ENCODE results near the gene DDOST.

The DDOST gene

DNA sequence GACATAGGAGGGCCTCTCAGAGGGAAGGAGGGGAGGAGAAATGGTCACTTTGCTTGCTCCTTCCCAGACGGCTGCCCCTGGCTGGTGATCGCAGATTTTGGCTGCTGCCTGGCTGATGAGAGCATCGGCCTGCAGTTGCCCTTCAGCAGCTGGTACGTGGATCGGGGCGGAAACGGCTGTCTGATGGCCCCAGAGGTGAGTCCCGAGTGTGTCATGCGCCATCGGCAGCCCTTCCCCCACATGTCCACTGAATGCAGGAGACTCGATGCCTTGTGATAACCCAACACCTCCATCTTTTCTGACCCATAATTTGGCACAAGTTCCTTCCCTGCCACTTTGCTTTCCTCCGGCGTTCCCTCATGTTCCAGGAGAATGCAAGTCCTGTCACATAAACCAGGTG lies 12.7 kb downstream of the DDOST start:
- H3K27ac ChIP-seq: no peak overlapping the region
- peaks cover 50% of the 10 kb centered on the region for H3K36me3 ChIP-seq
- no peaks in the 10 kb centered on the region for H3K9me3 ChIP-seq (ENCODE audit: severe bottlenecking)
- no peak for DNase-seq
- no peaks in the 10 kb centered on the region for H3K27me3 ChIP-seq (ENCODE audit: insufficient read depth, low read depth, severe bottlenecking)
- TF ChIP-seq CTCF (IDR thresholded peaks at IDR 0.05; ENCODE audit: low read depth, low read length): no peak
- no peak overlapping the region for H3K4me3 ChIP-seq (ENCODE audit: low read depth, low read length)

GRCh38 chr1:20645414-20645813 lies 15.8 kb downstream of the DDOST start:
- no peak for DNase-seq
- Histone ChIP-seq H3K9me3 (ENCODE audit: severe bottlenecking) (no peaks in the 10 kb centered on the region), H3K27me3 (ENCODE audit: insufficient read depth, low read depth, severe bottlenecking) (no peaks in the 10 kb centered on the region), H3K4me3 (ENCODE audit: low read depth, low read length) (no peak overlapping the region), H3K27ac (no peak overlapping the region), H3K36me3 (peaks cover 22% of the 10 kb centered on the region)
- TF ChIP-seq CTCF (IDR thresholded peaks at IDR 0.05; ENCODE audit: low read depth, low read length): no peak

DNA sequence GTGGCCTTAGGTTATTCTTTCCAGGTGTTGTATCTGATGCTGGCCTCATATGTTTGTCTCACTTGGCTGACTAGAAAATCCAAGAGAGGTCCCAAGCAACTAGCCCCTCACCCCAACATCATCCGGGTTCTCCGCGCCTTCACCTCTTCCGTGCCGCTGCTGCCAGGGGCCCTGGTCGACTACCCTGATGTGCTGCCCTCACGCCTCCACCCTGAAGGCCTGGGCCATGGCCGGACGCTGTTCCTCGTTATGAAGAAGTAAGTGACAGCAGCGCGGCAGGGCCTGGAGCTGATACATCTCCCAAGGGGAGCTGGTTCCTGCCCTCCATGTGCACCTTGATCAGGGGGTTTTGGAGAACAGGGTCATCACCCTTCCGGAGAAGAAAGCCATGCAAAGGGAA lies 16.8 kb downstream of the DDOST start:
- H3K27me3 ChIP-seq (ENCODE audit: insufficient read depth, low read depth, severe bottlenecking): no peaks in the 10 kb centered on the region
- TF ChIP-seq CTCF (IDR thresholded peaks at IDR 0.05; ENCODE audit: low read depth, low read length): no peak
- H3K36me3 ChIP-seq: peaks cover 21% of the 10 kb centered on the region
- H3K9me3 ChIP-seq (ENCODE audit: severe bottlenecking): no peaks in the 10 kb centered on the region
- DNase-seq: no peak
- no peak overlapping the region for H3K4me3 ChIP-seq (ENCODE audit: low read depth, low read length)
- no peak overlapping the region for H3K27ac ChIP-seq

DNA sequence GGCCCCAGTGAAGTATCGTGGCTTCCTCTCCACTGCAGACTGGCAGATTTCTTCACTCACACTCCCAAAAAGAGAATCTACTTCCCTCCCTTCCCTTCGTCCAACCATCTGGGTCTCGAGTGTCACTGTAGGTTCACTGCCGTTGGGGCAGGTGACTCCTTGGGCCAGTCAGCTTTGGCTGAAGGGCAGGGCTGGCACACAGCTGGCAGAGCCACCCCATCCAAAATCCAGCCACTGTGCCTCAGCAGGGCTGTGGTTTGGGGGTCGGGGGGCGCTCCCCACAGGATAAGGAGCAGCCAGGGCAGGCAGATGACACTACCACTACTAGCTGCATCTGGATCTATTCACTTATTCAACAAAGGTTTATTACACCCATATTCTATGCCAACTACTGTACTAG lies 18.1 kb downstream of the DDOST start:
- H3K36me3 ChIP-seq: peaks cover 11% of the 10 kb centered on the region
- no peak for DNase-seq
- H3K9me3 ChIP-seq (ENCODE audit: severe bottlenecking): no peaks in the 10 kb centered on the region
- no peak for TF ChIP-seq CTCF (IDR thresholded peaks at IDR 0.05; ENCODE audit: low read depth, low read length)
- no peaks in the 10 kb centered on the region for H3K27me3 ChIP-seq (ENCODE audit: insufficient read depth, low read depth, severe bottlenecking)
- H3K27ac ChIP-seq: no peak overlapping the region
- H3K4me3 ChIP-seq (ENCODE audit: low read depth, low read length): no peak overlapping the region

GRCh38 chr1:20641975-20642374 lies 19.2 kb downstream of the DDOST start:
- Histone ChIP-seq H3K27me3 (ENCODE audit: insufficient read depth, low read depth, severe bottlenecking) (no peaks in the 10 kb centered on the region), H3K27ac (no peak overlapping the region), H3K9me3 (ENCODE audit: severe bottlenecking) (no peaks in the 10 kb centered on the region), H3K4me3 (ENCODE audit: low read depth, low read length) (no peak overlapping the region), H3K36me3 (peaks cover 11% of the 10 kb centered on the region)
- no peak for DNase-seq
- no peak for TF ChIP-seq CTCF (IDR thresholded peaks at IDR 0.05; ENCODE audit: low read depth, low read length)

DNA sequence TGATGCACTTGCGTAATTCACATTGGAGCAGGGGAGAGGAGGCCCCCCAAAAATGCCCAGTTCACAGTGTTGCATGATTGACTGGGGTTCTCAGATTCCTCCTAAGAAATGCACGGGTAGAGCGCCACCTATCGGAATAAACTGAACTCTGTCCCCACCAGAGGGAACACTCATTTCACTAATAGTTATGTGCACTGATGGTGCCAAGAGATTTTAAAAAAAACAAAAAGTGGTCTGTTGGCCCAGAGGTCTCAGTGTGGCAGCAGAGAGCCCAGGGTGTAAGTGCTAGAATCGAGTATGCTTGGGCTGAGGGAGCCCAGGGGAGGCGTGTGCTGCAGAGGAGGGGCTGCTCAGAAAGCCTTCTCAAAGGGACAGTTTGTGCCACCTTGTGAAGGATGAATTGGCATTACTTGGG lies 21.0 kb downstream of the DDOST start:
- peak; percentile 39 for DNase-seq
- H3K9me3 ChIP-seq (ENCODE audit: severe bottlenecking): no peaks in the 10 kb centered on the region
- H3K27ac ChIP-seq: no peak overlapping the region
- H3K36me3 ChIP-seq: peaks cover 11% of the 10 kb centered on the region
- H3K27me3 ChIP-seq (ENCODE audit: insufficient read depth, low read depth, severe bottlenecking): no peaks in the 10 kb centered on the region
- peak; percentile 66 for TF ChIP-seq CTCF (IDR thresholded peaks at IDR 0.05; ENCODE audit: low read depth, low read length)
- H3K4me3 ChIP-seq (ENCODE audit: low read depth, low read length): no peak overlapping the region

Data from WERI-Rb-1 (cell line).